GM19452 (cell line): ENCODE data around the gene OR13G1.
"Not testable (repeated sequence)": the region's sequence is repeated elsewhere in the genome, so short reads cannot be mapped to it uniquely, and the experiment has no call there.

ENCODE experiments used
- ATAC-seq: cut with Tn5 transposase; IDR thresholded peaks from one replicate; pipeline ENCODE4 v1.9.1; 2021; ENCODE audit not compliant: unreplicated experiment

Gene OR13G1

GRCh38 chr1:247679639-247680038 is at the start of gene OR13G1:
Gene OR13G1 (minus strand): TSS chr1:247679739. CDS start chr1:247673041, 6,698 bp downstream.
- ATAC-seq: no peak

- no peak for ATAC-seq
These were observed 41.7 kb upstream of the OR13G1 start for GRCh38 chr1:247721222-247721621.

GRCh38 chr1:247716546-247716945 is 37.0 kb upstream of the OR13G1 start, which contains the start of gene OR6F1:
Gene OR6F1 (minus strand): TSS chr1:247716646. CDS start chr1:247712755, 3,891 bp downstream.
- no peak for ATAC-seq

- ATAC-seq: no peak
These were observed 34.2 kb upstream of the OR13G1 start for GRCh38 chr1:247713753-247714152.

GRCh38 chr1:247710681-247711080 is 31.1 kb upstream of the OR13G1 start:
- not testable (repeated sequence) for ATAC-seq

- ATAC-seq: no peak
These were observed 21.8 kb upstream of the OR13G1 start for GRCh38 chr1:247701338-247701737.

- peak; percentile 95 for ATAC-seq
These were observed 1.9 kb upstream of the OR13G1 start for GRCh38 chr1:247681288-247681897.

GRCh38 chr1:247680171-247680570 is 632 bp upstream of the OR13G1 start:
- no peak for ATAC-seq

GRCh38 chr1:247669225-247669624 is 10.3 kb downstream of the OR13G1 start:
- ATAC-seq: no peak

- no peak for ATAC-seq
These were observed 23.2 kb downstream of the OR13G1 start for GRCh38 chr1:247656221-247656875.

GRCh38 chr1:247653040-247653439 is 26.5 kb downstream of the OR13G1 start:
- ATAC-seq: no peak

GRCh38 chr1:247647864-247648263 is 31.7 kb downstream of the OR13G1 start:
- ATAC-seq: no peak

GRCh38 chr1:247646867-247647266 is 32.7 kb downstream of the OR13G1 start:
- no peak for ATAC-seq

GRCh38 chr1:247642742-247643141 is 36.8 kb downstream of the OR13G1 start:
- no peak for ATAC-seq

- ATAC-seq: no peak
These were observed 40.1 kb downstream of the OR13G1 start for GRCh38 chr1:247639381-247639981.

GRCh38 chr1:247638781-247639180 is 40.8 kb downstream of the OR13G1 start:
- no peak for ATAC-seq

GRCh38 chr1:247638011-247638410 is 41.5 kb downstream of the OR13G1 start:
- ATAC-seq: no peak

- no peak for ATAC-seq
These were observed 51.6 kb downstream of the OR13G1 start for GRCh38 chr1:247627951-247628350.
